Mesothelial cell of epicardium (in vitro differentiated cells): ENCODE measurements around the gene ARL15. TPM values are rescaled to one million over a fixed set of nuclear protein-coding genes. Genes with fewer than 3 reads are reported as not detected.

Experiments
- DNase-seq, 2 experiments: peaks; one replicate each; pipeline ENCODE4 v3.0.0; 2021; ENCODE audit warnings: low spot score in 2 of 2; ENCODE audit not compliant: unreplicated experiment in 2 of 2
- H3K27ac Mint-ChIP-seq: 2 replicates; pipeline ENCODE4 v1.8.0; 2021; ENCODE audit warnings: mixed read lengths
- H3K27me3 Mint-ChIP-seq: 2 replicates; pipeline ENCODE4 v1.8.0; 2021; ENCODE audit warnings: low read depth, mixed read lengths
- H3K36me3 Mint-ChIP-seq: 2 replicates; pipeline ENCODE4 v1.8.0; 2021; ENCODE audit warnings: mixed read lengths
- H3K4me1 Mint-ChIP-seq: 2 replicates; pipeline ENCODE4 v1.8.0; 2021; ENCODE audit warnings: mixed read lengths
- H3K4me3 Mint-ChIP-seq: 2 replicates; pipeline ENCODE4 v1.8.0; 2021; ENCODE audit warnings: mild to moderate bottlenecking, moderate library complexity, mixed read lengths
- H3K9me3 Mint-ChIP-seq: 2 replicates; pipeline ENCODE4 v1.8.0; 2021; ENCODE audit warnings: mixed read lengths
- total RNA-seq: library from RNA; stranded (reverse); gene quantifications from 3 replicates; pipeline ENCODE4 v1.2.1, GENCODE V29; 2021
- TF ChIP-seq, protein P1 (sequence below): fragments of 200-600 bp; sonication (generic); IDR thresholded peaks from one replicate; pipeline ENCODE4 v1.5.0; 2021; ENCODE audit warnings: antibody characterized with exemption; ENCODE audit not compliant: unreplicated experiment

The ARL15 gene
- total RNA-seq, 1 donor from 2014 or later, result 24.8 TPM

DNA sequence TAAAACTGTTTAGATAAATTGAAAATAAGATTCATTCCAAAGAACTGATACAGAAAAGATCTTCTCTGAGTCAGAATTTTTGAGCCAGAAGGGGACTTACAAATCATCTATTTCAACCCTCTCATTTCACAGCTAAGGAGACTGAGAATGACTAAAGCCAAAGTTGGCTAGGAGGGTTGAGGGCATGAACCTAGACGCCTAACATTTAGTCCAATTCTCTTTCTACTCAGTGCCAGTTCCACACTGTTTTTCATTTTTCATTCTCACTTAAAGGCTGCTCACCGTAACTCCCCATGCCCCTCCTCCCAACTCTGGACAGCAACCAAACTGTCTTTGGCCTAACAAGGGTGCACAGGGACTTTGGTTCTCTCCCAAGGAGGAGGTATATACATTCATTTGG is 386.0 kb downstream of the ARL15 start:
- peak overlapping the region; percentile 82 for H3K27ac Mint-ChIP-seq
- no peaks in the 10 kb centered on the region for H3K9me3 Mint-ChIP-seq
- H3K4me1 Mint-ChIP-seq, result peaks cover 37% of the 10 kb centered on the region
- no peak overlapping the region for H3K4me3 Mint-ChIP-seq
- no peaks in the 10 kb centered on the region for H3K27me3 Mint-ChIP-seq
- DNase-seq, result no peak
- no peaks in the 10 kb centered on the region for H3K36me3 Mint-ChIP-seq
- TF ChIP-seq, protein P1, sequence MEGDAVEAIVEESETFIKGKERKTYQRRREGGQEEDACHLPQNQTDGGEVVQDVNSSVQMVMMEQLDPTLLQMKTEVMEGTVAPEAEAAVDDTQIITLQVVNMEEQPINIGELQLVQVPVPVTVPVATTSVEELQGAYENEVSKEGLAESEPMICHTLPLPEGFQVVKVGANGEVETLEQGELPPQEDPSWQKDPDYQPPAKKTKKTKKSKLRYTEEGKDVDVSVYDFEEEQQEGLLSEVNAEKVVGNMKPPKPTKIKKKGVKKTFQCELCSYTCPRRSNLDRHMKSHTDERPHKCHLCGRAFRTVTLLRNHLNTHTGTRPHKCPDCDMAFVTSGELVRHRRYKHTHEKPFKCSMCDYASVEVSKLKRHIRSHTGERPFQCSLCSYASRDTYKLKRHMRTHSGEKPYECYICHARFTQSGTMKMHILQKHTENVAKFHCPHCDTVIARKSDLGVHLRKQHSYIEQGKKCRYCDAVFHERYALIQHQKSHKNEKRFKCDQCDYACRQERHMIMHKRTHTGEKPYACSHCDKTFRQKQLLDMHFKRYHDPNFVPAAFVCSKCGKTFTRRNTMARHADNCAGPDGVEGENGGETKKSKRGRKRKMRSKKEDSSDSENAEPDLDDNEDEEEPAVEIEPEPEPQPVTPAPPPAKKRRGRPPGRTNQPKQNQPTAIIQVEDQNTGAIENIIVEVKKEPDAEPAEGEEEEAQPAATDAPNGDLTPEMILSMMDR, result no peak

DNA sequence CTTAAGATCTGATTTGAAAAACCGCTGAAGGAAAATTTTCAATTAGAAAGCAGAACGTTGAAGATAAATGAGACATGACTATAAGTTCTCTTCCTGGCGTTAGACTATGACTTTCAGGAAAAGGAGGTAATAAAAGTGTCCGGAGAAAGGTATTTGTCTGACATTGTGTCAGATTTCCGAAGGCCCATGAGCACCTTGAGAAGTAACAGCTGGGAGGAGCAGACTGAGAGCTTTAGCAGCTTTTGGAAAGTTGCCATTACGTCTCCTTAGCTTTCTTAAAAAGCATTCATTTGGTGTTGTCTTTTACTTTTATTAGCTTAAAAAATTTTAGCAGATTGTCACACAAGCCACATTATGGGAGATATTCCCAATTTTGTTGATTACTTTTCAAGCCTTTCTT is 386.4 kb downstream of the ARL15 start:
- Mint-ChIP-seq H3K36me3 (no peaks in the 10 kb centered on the region), H3K9me3 (no peaks in the 10 kb centered on the region), H3K4me3 (peak overlapping the region; percentile 11), H3K27me3 (no peaks in the 10 kb centered on the region), H3K4me1 (peaks cover 33% of the 10 kb centered on the region), H3K27ac (peak overlapping the region; percentile 82)
- no peak for DNase-seq
- TF ChIP-seq, protein P1, result no peak

DNA sequence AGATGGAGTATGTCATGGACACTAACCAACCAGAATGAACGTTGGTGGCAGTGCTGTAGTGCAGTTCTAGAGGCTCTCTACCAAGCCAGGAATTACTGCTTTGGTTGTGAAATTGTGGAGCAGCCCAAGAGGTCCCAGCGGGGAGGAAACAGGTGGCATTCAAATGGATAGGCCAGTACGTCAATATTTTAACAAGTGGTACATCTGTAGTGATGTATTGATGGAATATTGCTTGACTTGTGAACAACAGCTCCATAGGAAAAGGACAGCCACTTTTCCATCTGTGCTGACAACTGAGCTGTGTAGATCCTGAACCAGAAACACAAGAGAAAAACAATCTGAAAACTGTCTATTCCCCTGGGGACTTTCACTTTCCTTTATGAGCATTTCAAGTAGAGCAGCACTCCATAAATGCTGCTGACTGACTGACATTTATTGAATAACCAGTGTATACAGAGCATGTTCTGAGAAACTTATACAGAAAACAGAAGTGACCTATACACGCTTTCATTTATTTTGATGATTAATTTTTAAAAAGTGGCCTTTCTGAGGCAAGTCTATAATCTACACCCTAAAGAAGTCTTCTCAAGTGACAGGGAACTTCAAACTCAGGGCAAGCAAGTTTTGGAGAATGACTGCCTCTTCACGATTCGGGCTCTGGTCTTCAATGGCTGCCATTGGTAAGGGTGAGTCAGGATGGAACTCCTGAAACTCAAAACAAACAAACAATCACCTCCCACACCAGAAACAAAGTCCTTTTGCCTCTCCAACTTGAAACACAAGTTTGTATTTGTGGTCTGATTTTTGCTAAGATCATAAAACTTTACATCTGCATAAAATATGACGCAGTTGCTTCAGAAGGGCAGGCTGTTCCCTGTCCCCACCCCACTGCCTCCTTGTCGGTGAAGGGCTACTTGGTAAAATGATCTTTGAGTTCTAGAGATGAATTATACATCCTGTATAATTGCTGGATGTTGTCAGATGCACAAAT is 387.6 kb downstream of the ARL15 start:
- H3K36me3 Mint-ChIP-seq, result no peaks in the 10 kb centered on the region
- DNase-seq, result no peak
- H3K9me3 Mint-ChIP-seq, result no peaks in the 10 kb centered on the region
- H3K27me3 Mint-ChIP-seq, result no peaks in the 10 kb centered on the region
- H3K27ac Mint-ChIP-seq, result no peak overlapping the region
- peaks cover 23% of the 10 kb centered on the region for H3K4me1 Mint-ChIP-seq
- TF ChIP-seq, protein P1, result no peak
- no peak overlapping the region for H3K4me3 Mint-ChIP-seq

DNA sequence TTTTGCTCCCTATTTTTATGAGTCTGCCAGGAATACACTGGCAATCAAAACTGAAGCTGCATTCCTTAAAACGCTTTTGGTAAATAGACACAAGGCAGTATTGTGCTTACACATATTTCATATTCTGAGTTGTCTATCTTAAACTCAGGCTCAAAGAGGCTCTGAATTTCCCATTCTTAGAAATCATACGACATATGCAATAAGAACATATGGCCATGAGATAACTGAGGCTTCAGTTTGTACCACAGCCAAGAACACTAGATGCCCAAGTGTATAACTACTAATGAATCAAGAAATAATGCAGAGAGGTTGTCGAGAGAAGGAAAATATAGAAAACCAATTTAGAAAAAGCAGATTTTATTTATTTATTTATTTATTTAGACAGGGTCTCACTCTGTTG is 392.5 kb downstream of the ARL15 start:
- no peak for DNase-seq
- no peaks in the 10 kb centered on the region for H3K36me3 Mint-ChIP-seq
- TF ChIP-seq, protein P1, result no peak
- no peak overlapping the region for H3K4me3 Mint-ChIP-seq
- no peak overlapping the region for H3K27ac Mint-ChIP-seq
- peaks cover 14% of the 10 kb centered on the region for H3K4me1 Mint-ChIP-seq
- no peaks in the 10 kb centered on the region for H3K27me3 Mint-ChIP-seq
- no peaks in the 10 kb centered on the region for H3K9me3 Mint-ChIP-seq

DNA sequence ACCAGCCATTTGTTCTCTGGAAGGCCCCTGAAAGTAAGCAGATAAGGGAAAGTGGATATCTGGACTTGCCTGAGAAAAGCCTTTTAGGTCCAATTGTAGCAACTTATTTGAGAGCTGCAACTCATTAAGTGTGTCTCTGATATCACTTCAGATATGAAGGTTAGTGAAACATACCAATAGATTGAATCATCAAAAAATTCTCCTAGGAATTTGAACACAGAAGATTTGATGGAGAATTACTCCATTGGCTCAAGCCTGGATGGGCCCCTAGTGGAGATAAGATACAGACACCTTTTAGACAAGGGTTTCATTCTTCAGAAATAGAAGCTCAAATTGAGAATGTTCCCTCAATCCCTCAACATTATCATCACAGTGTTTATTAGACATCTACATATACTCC is 393.3 kb downstream of the ARL15 start:
- Mint-ChIP-seq H3K27me3 (no peaks in the 10 kb centered on the region), H3K27ac (peak overlapping the region; percentile 21), H3K4me1 (peaks cover 14% of the 10 kb centered on the region), H3K9me3 (no peaks in the 10 kb centered on the region), H3K36me3 (no peaks in the 10 kb centered on the region), H3K4me3 (no peak overlapping the region)
- DNase-seq, result no peak
- TF ChIP-seq, protein P1, result peak; percentile 16
